HEK293 (cell line): ENCODE measurements around the gene MYADML2.

Source experiments
- KLF10 ChIP-seq: fragments of 450-650 bp; IDR thresholded peaks from 2 replicates; pipeline ENCODE4 v1.5.1; 2018; ENCODE audit warnings: missing biosample characterization, mild to moderate bottlenecking, missing genetic modification characterization
- KLF16 ChIP-seq: fragments of 450-650 bp; formaldehyde crosslinking; IDR thresholded peaks from 2 replicates; pipeline ENCODE4 v1.5.1; 2017; ENCODE audit warnings: missing biosample characterization, missing genetic modification characterization
- TRIM28 ChIP-seq: IDR thresholded peaks from 2 replicates; pipeline ENCODE4 v1.6.1; 2011; ENCODE audit warnings: low read length, control low read depth, borderline replicate concordance
- ZBTB49 ChIP-seq: fragments of 450-650 bp; formaldehyde crosslinking; IDR thresholded peaks from 2 replicates; pipeline ENCODE4 v1.5.1; 2016; ENCODE audit warnings: missing biosample characterization, missing genetic modification characterization, low read depth
- ZBTB7A ChIP-seq: fragments of 450-650 bp; formaldehyde crosslinking; IDR thresholded peaks from 2 replicates; pipeline ENCODE4 v1.5.1; 2016; ENCODE audit warnings: low read depth, missing biosample characterization, missing genetic modification characterization
- ZFHX2 ChIP-seq: fragments of 450-650 bp; formaldehyde crosslinking; conservative IDR thresholded peaks from 2 replicates; pipeline ENCODE4 v1.5.1; 2016; ENCODE audit warnings: missing biosample characterization, missing genetic modification characterization
- ZNF311 ChIP-seq: fragments of 450-650 bp; formaldehyde crosslinking; IDR thresholded peaks from 2 replicates; pipeline ENCODE4 v1.5.1; 2017; ENCODE audit warnings: missing biosample characterization, missing genetic modification characterization, borderline replicate concordance
- ZNF48 ChIP-seq: fragments of 450-650 bp; formaldehyde crosslinking; IDR thresholded peaks from 2 replicates; pipeline ENCODE4 v1.5.1; 2016; ENCODE audit warnings: missing biosample characterization, missing genetic modification characterization
- ZNF707 ChIP-seq: fragments of 450-650 bp; formaldehyde crosslinking; IDR thresholded peaks from 2 replicates; pipeline ENCODE4 v1.5.1; 2016; ENCODE audit warnings: missing biosample characterization, missing genetic modification characterization
- ZNF791 ChIP-seq: fragments of 450-650 bp; formaldehyde crosslinking; IDR thresholded peaks from 2 replicates; pipeline ENCODE4 v1.5.1; 2016; ENCODE audit warnings: missing biosample characterization, missing genetic modification characterization
- TF ChIP-seq, protein P1 (sequence below): fragments of 450-650 bp; formaldehyde crosslinking; IDR thresholded peaks from 2 replicates; pipeline ENCODE4 v1.5.1; 2016; ENCODE audit warnings: missing biosample characterization, missing genetic modification characterization
- TF ChIP-seq, protein P2 (sequence below): fragments of 450-650 bp; formaldehyde crosslinking; conservative IDR thresholded peaks from 2 replicates; pipeline ENCODE4 v1.5.1; 2016; ENCODE audit warnings: low read depth, missing biosample characterization, missing genetic modification characterization
- TF ChIP-seq, protein P3 (sequence below): fragments of 450-650 bp; formaldehyde crosslinking; IDR thresholded peaks from 2 replicates; pipeline ENCODE4 v1.5.1; 2016; ENCODE audit warnings: missing biosample characterization, missing genetic modification characterization
- TF ChIP-seq, protein P4 (sequence below): fragments of 450-650 bp; formaldehyde crosslinking; IDR thresholded peaks from 2 replicates; pipeline ENCODE4 v1.5.1; 2016; ENCODE audit warnings: missing biosample characterization, missing genetic modification characterization

- TF ChIP-seq, protein P1, sequence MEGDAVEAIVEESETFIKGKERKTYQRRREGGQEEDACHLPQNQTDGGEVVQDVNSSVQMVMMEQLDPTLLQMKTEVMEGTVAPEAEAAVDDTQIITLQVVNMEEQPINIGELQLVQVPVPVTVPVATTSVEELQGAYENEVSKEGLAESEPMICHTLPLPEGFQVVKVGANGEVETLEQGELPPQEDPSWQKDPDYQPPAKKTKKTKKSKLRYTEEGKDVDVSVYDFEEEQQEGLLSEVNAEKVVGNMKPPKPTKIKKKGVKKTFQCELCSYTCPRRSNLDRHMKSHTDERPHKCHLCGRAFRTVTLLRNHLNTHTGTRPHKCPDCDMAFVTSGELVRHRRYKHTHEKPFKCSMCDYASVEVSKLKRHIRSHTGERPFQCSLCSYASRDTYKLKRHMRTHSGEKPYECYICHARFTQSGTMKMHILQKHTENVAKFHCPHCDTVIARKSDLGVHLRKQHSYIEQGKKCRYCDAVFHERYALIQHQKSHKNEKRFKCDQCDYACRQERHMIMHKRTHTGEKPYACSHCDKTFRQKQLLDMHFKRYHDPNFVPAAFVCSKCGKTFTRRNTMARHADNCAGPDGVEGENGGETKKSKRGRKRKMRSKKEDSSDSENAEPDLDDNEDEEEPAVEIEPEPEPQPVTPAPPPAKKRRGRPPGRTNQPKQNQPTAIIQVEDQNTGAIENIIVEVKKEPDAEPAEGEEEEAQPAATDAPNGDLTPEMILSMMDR (tag by site-specific recombination), result no peak
- TF ChIP-seq TRIM28 (no peak), ZNF311 (tag by site-specific recombination) (no peak), ZBTB7A (tag by site-specific recombination) (no peak), ZFHX2 (tag by site-specific recombination) (0 out of 2 replicates have a peak, but pooled peaks have one; percentile 3), ZBTB49 (tag by site-specific recombination) (no peak), ZNF48 (tag by site-specific recombination) (no peak), KLF16 (tag by site-specific recombination) (no peak), KLF10 (tag by site-specific recombination) (no peak), ZNF707 (no peak), ZNF791 (tag by site-specific recombination) (no peak)
- TF ChIP-seq, protein P2, sequence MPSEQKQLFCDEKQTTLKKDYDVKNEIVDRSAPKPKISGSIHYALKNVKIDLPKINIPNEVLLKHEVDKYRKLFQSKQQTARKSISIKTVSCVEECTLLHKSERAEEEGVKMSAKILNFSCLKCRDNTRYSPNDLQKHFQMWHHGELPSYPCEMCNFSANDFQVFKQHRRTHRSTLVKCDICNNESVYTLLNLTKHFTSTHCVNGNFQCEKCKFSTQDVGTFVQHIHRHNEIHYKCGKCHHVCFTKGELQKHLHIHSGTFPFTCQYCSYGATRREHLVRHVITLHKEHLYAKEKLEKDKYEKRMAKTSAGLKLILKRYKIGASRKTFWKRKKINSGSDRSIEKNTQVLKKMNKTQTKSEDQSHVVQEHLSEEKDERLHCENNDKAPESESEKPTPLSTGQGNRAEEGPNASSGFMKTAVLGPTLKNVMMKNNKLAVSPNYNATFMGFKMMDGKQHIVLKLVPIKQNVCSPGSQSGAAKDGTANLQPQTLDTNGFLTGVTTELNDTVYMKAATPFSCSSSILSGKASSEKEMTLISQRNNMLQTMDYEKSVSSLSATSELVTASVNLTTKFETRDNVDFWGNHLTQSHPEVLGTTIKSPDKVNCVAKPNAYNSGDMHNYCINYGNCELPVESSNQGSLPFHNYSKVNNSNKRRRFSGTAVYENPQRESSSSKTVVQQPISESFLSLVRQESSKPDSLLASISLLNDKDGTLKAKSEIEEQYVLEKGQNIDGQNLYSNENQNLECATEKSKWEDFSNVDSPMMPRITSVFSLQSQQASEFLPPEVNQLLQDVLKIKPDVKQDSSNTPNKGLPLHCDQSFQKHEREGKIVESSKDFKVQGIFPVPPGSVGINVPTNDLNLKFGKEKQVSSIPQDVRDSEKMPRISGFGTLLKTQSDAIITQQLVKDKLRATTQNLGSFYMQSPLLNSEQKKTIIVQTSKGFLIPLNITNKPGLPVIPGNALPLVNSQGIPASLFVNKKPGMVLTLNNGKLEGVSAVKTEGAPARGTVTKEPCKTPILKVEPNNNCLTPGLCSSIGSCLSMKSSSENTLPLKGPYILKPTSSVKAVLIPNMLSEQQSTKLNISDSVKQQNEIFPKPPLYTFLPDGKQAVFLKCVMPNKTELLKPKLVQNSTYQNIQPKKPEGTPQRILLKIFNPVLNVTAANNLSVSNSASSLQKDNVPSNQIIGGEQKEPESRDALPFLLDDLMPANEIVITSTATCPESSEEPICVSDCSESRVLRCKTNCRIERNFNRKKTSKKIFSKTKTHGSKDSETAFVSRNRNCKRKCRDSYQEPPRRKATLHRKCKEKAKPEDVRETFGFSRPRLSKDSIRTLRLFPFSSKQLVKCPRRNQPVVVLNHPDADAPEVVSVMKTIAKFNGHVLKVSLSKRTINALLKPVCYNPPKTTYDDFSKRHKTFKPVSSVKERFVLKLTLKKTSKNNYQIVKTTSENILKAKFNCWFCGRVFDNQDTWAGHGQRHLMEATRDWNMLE (tag by site-specific recombination), result no peak
- TF ChIP-seq, protein P3, sequence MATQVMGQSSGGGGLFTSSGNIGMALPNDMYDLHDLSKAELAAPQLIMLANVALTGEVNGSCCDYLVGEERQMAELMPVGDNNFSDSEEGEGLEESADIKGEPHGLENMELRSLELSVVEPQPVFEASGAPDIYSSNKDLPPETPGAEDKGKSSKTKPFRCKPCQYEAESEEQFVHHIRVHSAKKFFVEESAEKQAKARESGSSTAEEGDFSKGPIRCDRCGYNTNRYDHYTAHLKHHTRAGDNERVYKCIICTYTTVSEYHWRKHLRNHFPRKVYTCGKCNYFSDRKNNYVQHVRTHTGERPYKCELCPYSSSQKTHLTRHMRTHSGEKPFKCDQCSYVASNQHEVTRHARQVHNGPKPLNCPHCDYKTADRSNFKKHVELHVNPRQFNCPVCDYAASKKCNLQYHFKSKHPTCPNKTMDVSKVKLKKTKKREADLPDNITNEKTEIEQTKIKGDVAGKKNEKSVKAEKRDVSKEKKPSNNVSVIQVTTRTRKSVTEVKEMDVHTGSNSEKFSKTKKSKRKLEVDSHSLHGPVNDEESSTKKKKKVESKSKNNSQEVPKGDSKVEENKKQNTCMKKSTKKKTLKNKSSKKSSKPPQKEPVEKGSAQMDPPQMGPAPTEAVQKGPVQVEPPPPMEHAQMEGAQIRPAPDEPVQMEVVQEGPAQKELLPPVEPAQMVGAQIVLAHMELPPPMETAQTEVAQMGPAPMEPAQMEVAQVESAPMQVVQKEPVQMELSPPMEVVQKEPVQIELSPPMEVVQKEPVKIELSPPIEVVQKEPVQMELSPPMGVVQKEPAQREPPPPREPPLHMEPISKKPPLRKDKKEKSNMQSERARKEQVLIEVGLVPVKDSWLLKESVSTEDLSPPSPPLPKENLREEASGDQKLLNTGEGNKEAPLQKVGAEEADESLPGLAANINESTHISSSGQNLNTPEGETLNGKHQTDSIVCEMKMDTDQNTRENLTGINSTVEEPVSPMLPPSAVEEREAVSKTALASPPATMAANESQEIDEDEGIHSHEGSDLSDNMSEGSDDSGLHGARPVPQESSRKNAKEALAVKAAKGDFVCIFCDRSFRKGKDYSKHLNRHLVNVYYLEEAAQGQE (tag by site-specific recombination), result no peak
- TF ChIP-seq, protein P4, sequence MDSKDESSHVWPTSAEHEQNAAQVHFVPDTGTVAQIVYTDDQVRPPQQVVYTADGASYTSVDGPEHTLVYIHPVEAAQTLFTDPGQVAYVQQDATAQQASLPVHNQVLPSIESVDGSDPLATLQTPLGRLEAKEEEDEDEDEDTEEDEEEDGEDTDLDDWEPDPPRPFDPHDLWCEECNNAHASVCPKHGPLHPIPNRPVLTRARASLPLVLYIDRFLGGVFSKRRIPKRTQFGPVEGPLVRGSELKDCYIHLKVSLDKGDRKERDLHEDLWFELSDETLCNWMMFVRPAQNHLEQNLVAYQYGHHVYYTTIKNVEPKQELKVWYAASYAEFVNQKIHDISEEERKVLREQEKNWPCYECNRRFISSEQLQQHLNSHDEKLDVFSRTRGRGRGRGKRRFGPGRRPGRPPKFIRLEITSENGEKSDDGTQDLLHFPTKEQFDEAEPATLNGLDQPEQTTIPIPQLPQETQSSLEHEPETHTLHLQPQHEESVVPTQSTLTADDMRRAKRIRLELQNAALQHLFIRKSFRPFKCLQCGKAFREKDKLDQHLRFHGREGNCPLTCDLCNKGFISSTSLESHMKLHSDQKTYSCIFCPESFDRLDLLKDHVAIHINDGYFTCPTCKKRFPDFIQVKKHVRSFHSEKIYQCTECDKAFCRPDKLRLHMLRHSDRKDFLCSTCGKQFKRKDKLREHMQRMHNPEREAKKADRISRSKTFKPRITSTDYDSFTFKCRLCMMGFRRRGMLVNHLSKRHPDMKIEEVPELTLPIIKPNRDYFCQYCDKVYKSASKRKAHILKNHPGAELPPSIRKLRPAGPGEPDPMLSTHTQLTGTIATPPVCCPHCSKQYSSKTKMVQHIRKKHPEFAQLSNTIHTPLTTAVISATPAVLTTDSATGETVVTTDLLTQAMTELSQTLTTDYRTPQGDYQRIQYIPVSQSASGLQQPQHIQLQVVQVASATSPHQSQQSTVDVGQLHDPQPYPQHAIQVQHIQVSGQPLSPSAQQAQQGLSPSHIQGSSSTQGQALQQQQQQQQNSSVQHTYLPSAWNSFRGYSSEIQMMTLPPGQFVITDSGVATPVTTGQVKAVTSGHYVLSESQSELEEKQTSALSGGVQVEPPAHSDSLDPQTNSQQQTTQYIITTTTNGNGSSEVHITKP (tag by site-specific recombination), result no peak
These were observed 4.9 kb downstream of the MYADML2 start for GRCh38 chr17:81942167-81942553.
